Panc1 (cell line): ENCODE measurements around the gene RAB3D. TPM values are rescaled to one million over a fixed set of nuclear protein-coding genes. Genes with fewer than 3 reads are reported as not detected.

Experiments
- ATAC-seq: fragments of 200-7000 bp; cut with Tn5 transposase; 2 replicates; pipeline ENCODE4 v1.9.1; 2020; ENCODE audit warnings: mild to moderate bottlenecking, moderate library complexity
- BruUV-seq: library from RNA; stranded (reverse); fragments of 400-500 nt; replicated peaks from 2 replicates; lab custom pipeline; 2021; lab: Mats Ljungman, UMichigan
- CTCF ChIA-PET: fragments of 300-600 bp; sonication (Branson Sonifier 250); formaldehyde crosslinking; loops from one replicate; lab custom pipeline; 2022; ENCODE audit warnings: antibody characterized with exemption; lab: Charles Lee
- POLR2A ChIA-PET: fragments of 300-600 bp; sonication (Branson Sonifier 250); formaldehyde crosslinking; loops from one replicate; lab custom pipeline; 2022; ENCODE audit warnings: antibody characterized with exemption; lab: Charles Lee
- DNase-seq: peaks from one replicate; pipeline ENCODE4 v3.0.0-alpha.2; 2010; ENCODE audit warnings: low read depth, low spot score
- H3K27ac ChIP-seq: 2 replicates; pipeline ENCODE4 v1.5.1; 2011; ENCODE audit warnings: mild to moderate bottlenecking, low read length, inconsistent platforms
- H3K27me3 ChIP-seq: fragments of 200-500 bp; sonication (Bioruptor generic); 2 replicates; pipeline ENCODE4 v1.6.0; 2014; ENCODE audit warnings: low read length, inconsistent platforms; ENCODE audit not compliant: control insufficient read depth, insufficient read depth
- H3K36me3 ChIP-seq: fragments of 200-500 bp; sonication (Bioruptor generic); 2 replicates; pipeline ENCODE4 v1.5.1; 2014; ENCODE audit warnings: inconsistent platforms, mild to moderate bottlenecking, low read length, moderate library complexity; ENCODE audit not compliant: control insufficient read depth, insufficient read depth
- H3K4me1 ChIP-seq: 2 replicates; pipeline ENCODE4 v1.5.1; 2011; ENCODE audit warnings: inconsistent platforms, mild to moderate bottlenecking, low read length, moderate library complexity; ENCODE audit not compliant: control insufficient read depth, insufficient read depth
- H3K4me3 ChIP-seq, 2 experiments: 2 replicates each; pipeline ENCODE4 v1.5.1; 2011 to 2012; ENCODE audit warnings: low read depth in 2 of 2, low read length in 2 of 2, mild to moderate bottlenecking in 2 of 2, inconsistent platforms in 1 of 2, moderate library complexity in 1 of 2
- H3K9me3 ChIP-seq: fragments of 200-500 bp; sonication (Bioruptor generic); 2 replicates; pipeline ENCODE4 v1.5.1; 2014; ENCODE audit warnings: low read depth, mild to moderate bottlenecking, inconsistent platforms, low read length, moderate library complexity; ENCODE audit not compliant: control insufficient read depth, insufficient read depth
- CTCF ChIP-seq: fragments of 450-650 bp; IDR thresholded peaks from 2 replicates; pipeline ENCODE4 v1.5.1; 2017; ENCODE audit warnings: mild to moderate bottlenecking
- POLR2AphosphoS5 ChIP-seq: IDR thresholded peaks from 2 replicates; pipeline ENCODE4 v1.6.1; 2012; ENCODE audit warnings: mild to moderate bottlenecking, low read depth, low read length, moderate library complexity
- REST ChIP-seq, 2 experiments: IDR thresholded peaks; 2 replicates each; pipeline ENCODE4 v1.6.1; 2011 to 2012; ENCODE audit warnings: low read depth in 2 of 2, control low read depth in 1 of 2, low read length in 1 of 2, mild to moderate bottlenecking in 1 of 2, moderate library complexity in 1 of 2; ENCODE audit not compliant: insufficient read depth in 1 of 2
- SIN3A ChIP-seq: IDR thresholded peaks from 2 replicates; pipeline ENCODE4 v1.6.1; 2012; ENCODE audit warnings: low read depth, mild to moderate bottlenecking, low read length, moderate library complexity, borderline replicate concordance; ENCODE audit not compliant: insufficient read depth
- TCF7L2 ChIP-seq: IDR thresholded peaks from 2 replicates; pipeline ENCODE4 v1.6.1; 2011; ENCODE audit warnings: mild to moderate bottlenecking, low read depth, low read length, inconsistent platforms
- in situ Hi-C: cut with HindIII; loops from 2 replicates; pipeline ENCODE4 v1.10.0; 2016; ENCODE audit warnings: low sequenced_read_pairs, low pct_unique_long_range_greater_than_20kb
- intact Hi-C: fragments of 100-400 bp; cut with micrococcal nuclease; formaldehyde crosslinking; loops from one replicate; pipeline ENCODE4 v1.10.0; 2022; ENCODE audit not compliant: unreplicated experiment
- total RNA-seq: library from RNA; stranded (reverse); gene quantifications from one replicate; pipeline ENCODE4 v1.2.1, GENCODE V29; 2021; ENCODE audit not compliant: unreplicated experiment

RAB3D gene
- total RNA-seq, 1 experiment from 2014 or later, result 46.6 TPM

GRCh38 chr19:11290256-11290655 is 49.2 kb downstream of the RAB3D start:
- POLR2A ChIA-PET, result no interaction called here

GRCh38 chr19:11288349-11288748 is 51.1 kb downstream of the RAB3D start:
- Histone ChIP-seq H3K27ac (no peak overlapping the region), H3K4me3 (no peak overlapping the region), H3K4me1 (no peaks in the 10 kb centered on the region; the same call in 1 of the 2 replicates), H3K36me3 (no peaks in the 10 kb centered on the region), H3K9me3 (no peaks in the 10 kb centered on the region), H3K27me3 (no peaks in the 10 kb centered on the region)
- CTCF ChIA-PET, result interaction anchor here (0.6 kb wide), 1 partner anchor 43 kb away, joined by 3 read pairs; no protein-coding TSS in a partner anchor
- TF ChIP-seq REST (IDR thresholded peaks at IDR 0.05; ENCODE audit: insufficient read depth in 1 of 2, low read depth in 2 of 2, low read length in 1 of 2), result no peak
- TF ChIP-seq CTCF, result peak; percentile 72
- POLR2A ChIA-PET, result no interaction called here
- DNase-seq (no peak), ATAC-seq (no peak)
- no TSS peak for BruUV-seq
- in situ Hi-C loops, result no loop called here
- intact Hi-C loops, result no loop called here

More at GRCh38 chr19:11290256-11290655, 49.2 kb downstream of the RAB3D start:
- Histone ChIP-seq H3K27ac (no peak overlapping the region), H3K27me3 (no peaks in the 10 kb centered on the region), H3K4me3 (no peak overlapping the region), H3K9me3 (no peaks in the 10 kb centered on the region), H3K36me3 (no peaks in the 10 kb centered on the region), H3K4me1 (no peaks in the 10 kb centered on the region; the same call in 1 of the 2 replicates)
- no peak for ATAC-seq
- DNase-seq, result no peak
- in situ Hi-C loops, result no loop called here
- CTCF ChIA-PET, result interaction anchor here (0.6 to 0.9 kb wide), 2 partner anchors 23 to 152 kb away, joined by 6 to 7 read pairs; no protein-coding TSS in a partner anchor
- no TSS peak for BruUV-seq
- intact Hi-C loops, result no loop called here
- no peak for TF ChIP-seq CTCF

- in situ Hi-C loops, result no loop called here
- CTCF ChIA-PET, result no interaction called here
These were observed 53.0 kb downstream of the RAB3D start for GRCh38 chr19:11286312-11286974.

More at GRCh38 chr19:11286312-11286974, 53.0 kb downstream of the RAB3D start:
- Histone ChIP-seq H3K4me3 (no peak overlapping the region), H3K36me3 (no peaks in the 10 kb centered on the region), H3K27me3 (no peaks in the 10 kb centered on the region), H3K4me1 (no peaks in the 10 kb centered on the region), H3K9me3 (no peaks in the 10 kb centered on the region), H3K27ac (no peak overlapping the region)
- POLR2A ChIA-PET, result no interaction called here
- intact Hi-C loops, result no loop called here
- DNase-seq, result no peak
- BruUV-seq, result no TSS peak
- no peak for TF ChIP-seq REST (IDR thresholded peaks at IDR 0.05; ENCODE audit: insufficient read depth in 1 of 2, low read depth in 2 of 2, low read length in 1 of 2)
- no peak for TF ChIP-seq SIN3A
- no peak for TF ChIP-seq CTCF
- TF ChIP-seq TCF7L2, result no peak
- TF ChIP-seq POLR2AphosphoS5, result no peak
- no peak for ATAC-seq
